Psoas muscle (tissue), 8 donors: Measurements from ENCODE around the gene ZMIZ1. TPM values are rescaled to one million over a fixed set of nuclear protein-coding genes. Genes with fewer than 3 reads are reported as not detected.
"Not testable (repeated sequence)": the region's sequence is repeated elsewhere in the genome, so short reads cannot be mapped to it uniquely, and the experiment has no call there.

Source experiments
- ATAC-seq, 4 donors: fragments of 200-7000 bp; cut with Tn5 transposase; one replicate each; pipeline ENCODE4 v1.9.1; 2020; ENCODE audit warnings: moderate library complexity in 3 of 4, mild to moderate bottlenecking in 2 of 4
- DNase-seq, 2 donors: peaks; one replicate each; pipeline ENCODE4 v3.0.0-alpha.2; 2020
- H3K27ac ChIP-seq: fragments of 200-600 bp; one replicate; pipeline ENCODE4 v1.8.0; 2022
- H3K27me3 ChIP-seq, 3 donors: fragments of 200-600 bp in 1 of 3; one replicate each; pipeline versions ENCODE4 v1.6.1 to v1.8.0; 2013 to 2022; ENCODE audit warnings: low read length in 2 of 3, mild to moderate bottlenecking in 2 of 3, moderate library complexity in 1 of 3; ENCODE audit not compliant: insufficient read depth in 3 of 3
- H3K36me3 ChIP-seq, 2 donors: fragments of 200-600 bp in 1 of 2; one replicate each; pipeline versions ENCODE4 v1.6.1 to v1.8.0; 2013 to 2022; ENCODE audit warnings: low read depth in 1 of 2, mild to moderate bottlenecking in 1 of 2, moderate library complexity in 1 of 2; ENCODE audit not compliant: insufficient read depth in 1 of 2
- H3K4me1 ChIP-seq: fragments of 200-600 bp; one replicate; pipeline ENCODE4 v1.8.0; 2022
- H3K4me3 ChIP-seq: fragments of 200-600 bp; one replicate; pipeline ENCODE4 v1.8.0; 2022; ENCODE audit warnings: mild to moderate bottlenecking
- H3K9me3 ChIP-seq: fragments of 200-600 bp; one replicate; pipeline ENCODE4 v1.8.0; 2022
- CTCF ChIP-seq: fragments of 200-600 bp; IDR thresholded peaks from one replicate; pipeline ENCODE4 v1.8.0; 2022; ENCODE audit warnings: antibody characterized with exemption
- WGBS, 3 donors: extraction: QIAGEN DNeasy Blood & Tissue Kit; methylation state at CpG; one replicate each; pipeline versions ENCODE4 v1.1.6 to v1.1.7; 2013; 5-methylcytosine and 5-hydroxymethylcytosine counted together
- intact Hi-C, 2 donors: fragments of 100-400 bp; cut with DNase I; formaldehyde crosslinking; loops; one replicate each; pipeline versions ENCODE4 v1.11.0 to v1.14.2; 2022
- polyA plus RNA-seq, 3 donors: library from polyadenylated mRNA; stranded (reverse); fragments of 200-250 nt; gene quantifications; one replicate each; pipeline ENCODE4 v1.2.3, GENCODE V29; 2013
- total RNA-seq, 4 donors: library from RNA; stranded (reverse); fragmentation: NEBNext Ultra II Directional in 2 of 4; extraction: Animal tissue kit (Norgen Biotek cat#: 25700) in 2 of 4; gene quantifications; one replicate each; pipeline versions ENCODE4 v1.2.1 to v1.2.4, GENCODE V29; 2021 to 2023
- donor health status: healthy with polysubstance abuse.
- donor health status: DM: no; HTN: no; CAD: no; lungs with moderate emphysema.
- donor health status: Bipolar disorder and iron deficiency.
- donor health status: healthy.
- donor health status: DM: yes; HTN: yes; CAD: no.
- donor health status: DM: no; HTN: no; CAD: no.
- donor health status: DM: no; HTN: no; CAD: no.
- donor health status: DM: yes; HTN: yes; CAD: no.

Gene ZMIZ1
- total and polyA plus RNA-seq, 7 donors, result 10.4 to 37.6 (median 30.0) TPM

DNA sequence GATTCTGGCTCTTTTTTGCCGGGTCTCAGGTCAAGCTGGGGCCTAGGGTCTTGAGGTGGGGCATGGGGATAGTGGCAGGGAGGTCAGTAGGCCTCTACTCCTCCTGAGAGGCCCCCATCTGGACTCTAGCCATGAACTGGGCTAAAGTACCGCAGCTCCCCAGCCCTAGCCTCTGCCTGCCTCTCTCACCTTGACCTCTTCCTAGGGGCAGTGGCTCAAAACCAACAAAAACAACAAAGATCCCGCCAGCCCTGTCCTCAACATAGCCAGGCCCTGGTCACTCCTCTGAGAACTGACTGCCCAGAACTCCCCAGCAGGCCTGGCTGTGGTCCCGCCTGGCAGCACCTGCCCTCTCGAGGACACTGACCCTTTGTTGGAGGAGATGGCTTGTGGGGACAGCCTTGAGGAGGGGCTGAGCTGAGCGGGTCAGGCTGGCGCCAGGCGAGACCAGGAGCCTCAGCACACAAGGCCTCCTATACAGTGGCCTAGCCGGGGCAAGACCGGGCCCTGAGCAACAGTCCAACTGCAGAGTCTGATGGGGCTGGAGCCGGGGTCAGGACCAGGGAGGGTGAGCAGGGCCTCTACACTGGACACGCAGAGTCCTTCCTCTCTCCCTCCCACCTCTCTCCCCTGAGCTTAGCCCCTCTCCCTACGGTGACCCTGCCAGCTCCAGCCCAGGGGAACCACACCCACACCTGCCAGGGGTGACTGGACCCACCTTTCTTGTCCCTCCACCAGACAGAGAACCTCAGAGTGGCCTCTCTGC is 266.9 kb downstream of the ZMIZ1 start:
- peaks cover 6% of the 10 kb centered on the region for H3K4me1 ChIP-seq
- no peak for DNase-seq
- no peak for TF ChIP-seq CTCF
- ATAC-seq, result peak; percentile 66 to 86 (median 76)
- H3K9me3 ChIP-seq, result no peaks in the 10 kb centered on the region
- H3K27me3 ChIP-seq, result no peaks in the 10 kb centered on the region
- H3K27ac ChIP-seq, result no peak overlapping the region
- WGBS, 3 donors, result 35 to 40% (median 37%) methylated on average over 10 to 13 of the region's 13 CpGs
- intact Hi-C loops, result no loop called here
- H3K36me3 ChIP-seq, result no peaks in the 10 kb centered on the region
- no peak overlapping the region for H3K4me3 ChIP-seq

- TF ChIP-seq CTCF, result no peak
- H3K4me1 ChIP-seq, result peaks cover 6% of the 10 kb centered on the region
- H3K36me3 ChIP-seq, result no peaks in the 10 kb centered on the region
- H3K27ac ChIP-seq, result no peak overlapping the region
- H3K9me3 ChIP-seq, result no peaks in the 10 kb centered on the region
- no peak overlapping the region for H3K4me3 ChIP-seq
- H3K27me3 ChIP-seq, result no peaks in the 10 kb centered on the region
- intact Hi-C loops, result no loop called here
- 84 to 93% (median 87%) methylated on average over 3 of the region's 3 CpGs for WGBS, 3 donors
- no peak for ATAC-seq
- no peak for DNase-seq
Observed at GRCh38 chr10:79336276-79336675, 267.5 kb downstream of the ZMIZ1 start.

- no peak for TF ChIP-seq CTCF
- H3K4me3 ChIP-seq, result no peak overlapping the region
- H3K27ac ChIP-seq, result no peak overlapping the region
- no peaks in the 10 kb centered on the region for H3K27me3 ChIP-seq
- no peaks in the 10 kb centered on the region for H3K36me3 ChIP-seq
- H3K9me3 ChIP-seq, result no peaks in the 10 kb centered on the region
- peaks cover 6% of the 10 kb centered on the region for H3K4me1 ChIP-seq
- intact Hi-C loops, result no loop called here
- DNase-seq, result no peak
- no peak for ATAC-seq
- 63 to 77% (median 74%) methylated on average over 7 of the region's 7 CpGs for WGBS, 3 donors
Observed at GRCh38 chr10:79336739-79337138, 268.0 kb downstream of the ZMIZ1 start.

- H3K27me3 ChIP-seq, H3K4me3 ChIP-seq, H3K4me1 ChIP-seq, H3K27ac ChIP-seq, ATAC-seq, H3K9me3 ChIP-seq, H3K36me3 ChIP-seq, DNase-seq, intact Hi-C loops: not testable (repeated sequence)
- whole genome bisulfite sequencing, 3 donors, result 95 to 98% (median 97%) methylated on average over 7 of the region's 11 CpGs
Observed at GRCh38 chr10:79337783-79338469, 269.2 kb downstream of the ZMIZ1 start.

- Histone ChIP-seq H3K27ac (no peak overlapping the region), H3K9me3 (no peaks in the 10 kb centered on the region), H3K4me1 (peaks cover 12% of the 10 kb centered on the region), H3K36me3 (no peaks in the 10 kb centered on the region), H3K4me3 (no peak overlapping the region), H3K27me3 (no peaks in the 10 kb centered on the region)
- ATAC-seq (no peak), DNase-seq (no peak)
- intact Hi-C loops, result no loop called here
- no peak for TF ChIP-seq CTCF
- WGBS, 3 donors, result 89 to 92% (median 92%) methylated on average over 3 of the region's 3 CpGs
Observed at GRCh38 chr10:79339266-79339665, 270.5 kb downstream of the ZMIZ1 start.
